ENCODE measurements around the gene SLC29A1.
"Not testable (repeated sequence)": the region's sequence is repeated elsewhere in the genome, so short reads cannot be mapped to it uniquely, and the experiment has no call there.

SLC29A1 gene

GRCh38 chr6:44224029-44224964 lies 902 bp downstream of the SLC29A1 start:
- no peak for DNase-seq

DNA sequence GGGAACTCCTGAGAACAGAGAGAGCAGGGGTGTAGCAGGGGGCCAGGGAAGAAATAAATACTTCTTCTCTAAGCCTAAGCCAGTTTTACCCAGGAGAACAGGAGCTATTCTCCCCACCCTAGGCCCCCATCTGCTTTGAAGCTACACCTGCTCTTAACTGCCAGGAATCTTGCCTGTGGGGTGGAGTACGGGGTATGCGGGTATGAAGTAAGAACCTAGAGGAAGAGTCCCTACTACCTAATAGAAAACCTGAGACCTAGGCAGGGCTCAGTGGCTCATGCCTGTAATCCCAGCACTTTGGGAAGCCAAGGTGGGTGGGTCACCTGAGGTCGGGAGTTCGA lies 1.5 kb downstream of the SLC29A1 start:
- DNase-seq = no peak

GRCh38 chr6:44225579-44226325 lies 2.4 kb downstream of the SLC29A1 start:
- DNase-seq = no peak

DNA sequence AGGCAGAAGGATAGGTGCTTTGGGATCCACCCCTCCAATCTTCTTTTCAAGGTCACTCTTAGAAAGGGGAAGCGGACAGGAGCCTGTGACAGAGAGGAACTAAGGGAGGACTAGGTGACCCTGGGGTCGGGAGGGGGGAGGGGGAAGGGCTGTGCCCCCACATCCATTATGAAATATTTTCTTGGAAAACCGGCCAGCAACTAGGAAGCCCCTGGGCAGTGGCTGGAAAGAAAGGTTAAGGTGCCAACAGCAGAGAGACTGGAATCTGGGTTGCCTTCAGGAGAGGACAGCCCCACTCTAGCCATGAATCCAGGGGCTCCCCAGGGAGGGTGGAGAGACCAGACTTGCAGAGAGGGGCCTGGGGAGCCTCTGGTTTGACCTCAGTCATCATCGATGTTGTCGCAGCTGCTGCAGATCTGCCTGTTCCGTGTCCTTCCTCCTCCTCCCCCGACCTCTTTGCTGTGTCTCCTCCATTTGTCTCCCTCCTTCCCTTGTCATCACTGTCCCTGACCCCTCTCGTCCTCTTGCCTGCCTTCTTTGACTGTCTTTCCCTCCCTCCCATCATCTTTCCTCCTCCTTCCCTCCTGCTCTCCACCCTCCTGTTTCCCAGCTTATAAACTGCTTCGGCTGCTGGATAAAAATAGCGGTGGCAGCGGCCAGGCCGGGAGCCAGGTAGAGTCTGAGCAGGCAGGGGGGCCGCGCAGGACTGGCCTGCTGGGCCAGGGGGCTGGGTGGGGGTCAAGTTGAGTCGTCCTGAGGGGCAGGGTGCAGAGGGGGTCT lies 3.2 kb downstream of the SLC29A1 start:
- DNase-seq = no peak

GRCh38 chr6:44227148-44227793 lies 3.9 kb downstream of the SLC29A1 start:
- no peak for DNase-seq

DNA sequence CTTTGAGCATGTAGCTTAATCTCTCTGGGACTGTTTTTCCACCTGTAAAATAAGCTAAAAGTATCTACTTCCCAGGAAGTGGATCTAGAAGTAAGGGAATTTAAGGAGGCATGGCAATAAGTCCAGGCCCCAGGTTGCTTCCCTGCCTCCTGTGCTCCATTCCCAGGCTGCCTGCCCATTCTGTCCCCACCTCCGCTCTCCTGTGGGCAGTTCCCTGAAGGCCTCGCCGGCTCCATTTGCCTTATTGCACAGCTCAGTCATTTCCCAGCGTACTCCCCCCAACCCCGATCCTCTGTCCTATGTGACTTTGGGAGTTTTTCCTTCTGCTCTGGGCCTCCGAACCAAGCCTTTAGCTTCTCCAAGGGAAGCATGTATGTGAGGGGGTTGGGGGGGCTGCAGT lies 4.6 kb downstream of the SLC29A1 start:
- no peak for DNase-seq

DNA sequence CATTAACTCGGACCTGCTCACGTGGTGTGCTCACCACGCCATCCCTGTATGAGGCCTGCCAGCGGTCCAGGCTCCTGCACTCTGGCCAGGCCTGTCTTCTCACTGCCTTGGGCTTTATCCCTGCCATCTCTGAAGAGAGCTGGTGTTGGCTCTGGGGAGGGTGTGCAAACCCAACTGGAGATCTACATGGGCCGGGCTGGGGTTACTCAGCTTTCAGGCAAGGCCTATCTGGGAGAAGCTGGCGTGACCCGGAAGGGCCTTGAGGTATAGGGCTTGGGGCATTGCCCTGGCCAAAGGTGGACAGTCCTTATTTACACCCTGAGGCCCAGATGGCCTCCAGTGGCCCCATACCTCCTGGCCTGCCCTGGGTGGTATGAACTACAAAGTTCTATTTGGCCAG lies 5.0 kb downstream of the SLC29A1 start:
- DNase-seq = no peak

GRCh38 chr6:44228836-44229235 lies 5.4 kb downstream of the SLC29A1 start:
- DNase-seq = no peak

DNA sequence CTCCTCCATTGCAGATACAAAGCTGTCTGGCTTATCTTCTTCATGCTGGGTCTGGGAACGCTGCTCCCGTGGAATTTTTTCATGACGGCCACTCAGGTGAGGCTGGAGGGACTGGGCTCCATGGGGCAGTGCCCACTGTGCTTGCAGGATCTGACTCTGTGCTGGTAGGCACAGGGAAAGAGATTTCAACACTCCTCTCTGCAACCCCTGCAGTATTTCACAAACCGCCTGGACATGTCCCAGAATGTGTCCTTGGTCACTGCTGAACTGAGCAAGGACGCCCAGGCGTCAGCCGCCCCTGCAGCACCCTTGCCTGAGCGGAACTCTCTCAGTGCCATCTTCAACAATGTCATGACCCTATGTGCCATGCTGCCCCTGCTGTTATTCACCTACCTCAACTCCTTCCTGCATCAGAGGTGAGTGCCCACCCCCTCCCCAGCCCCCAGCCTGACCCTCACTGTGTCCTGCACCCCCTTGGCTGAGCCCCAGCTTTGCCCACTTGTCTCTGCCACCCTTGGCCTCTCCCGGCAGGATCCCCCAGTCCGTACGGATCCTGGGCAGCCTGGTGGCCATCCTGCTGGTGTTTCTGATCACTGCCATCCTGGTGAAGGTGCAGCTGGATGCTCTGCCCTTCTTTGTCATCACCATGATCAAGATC lies 6.1 kb downstream of the SLC29A1 start:
- no peak for DNase-seq

DNA sequence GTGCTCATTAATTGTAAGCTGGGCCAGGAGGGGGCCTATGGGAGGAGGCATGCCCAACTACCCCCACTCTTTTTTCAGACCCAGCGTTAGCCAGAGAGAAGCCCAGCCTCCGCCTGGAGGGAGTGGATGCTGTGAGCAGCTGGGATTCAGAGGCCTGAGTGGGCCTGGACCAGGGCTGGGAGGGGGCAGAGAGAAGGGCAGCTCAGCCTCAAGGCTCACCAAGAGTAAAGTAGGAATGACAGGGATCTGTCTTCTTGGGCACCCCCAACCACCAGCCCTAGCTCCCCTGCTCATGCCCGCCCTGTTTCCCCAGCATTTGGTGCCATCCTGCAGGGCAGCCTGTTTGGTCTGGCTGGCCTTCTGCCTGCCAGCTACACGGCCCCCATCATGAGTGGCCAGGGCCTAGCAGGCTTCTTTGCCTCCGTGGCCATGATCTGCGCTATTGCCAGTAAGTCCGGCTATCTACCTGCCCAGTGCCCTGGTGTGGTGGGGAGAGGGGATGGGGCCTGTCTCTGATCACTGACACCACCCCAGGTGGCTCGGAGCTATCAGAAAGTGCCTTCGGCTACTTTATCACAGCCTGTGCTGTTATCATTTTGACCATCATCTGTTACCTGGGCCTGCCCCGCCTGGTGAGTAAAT lies 6.8 kb downstream of the SLC29A1 start:
- no peak for DNase-seq

GRCh38 chr6:44231426-44231825 lies 8.0 kb downstream of the SLC29A1 start:
- not testable (repeated sequence) for DNase-seq

DNA sequence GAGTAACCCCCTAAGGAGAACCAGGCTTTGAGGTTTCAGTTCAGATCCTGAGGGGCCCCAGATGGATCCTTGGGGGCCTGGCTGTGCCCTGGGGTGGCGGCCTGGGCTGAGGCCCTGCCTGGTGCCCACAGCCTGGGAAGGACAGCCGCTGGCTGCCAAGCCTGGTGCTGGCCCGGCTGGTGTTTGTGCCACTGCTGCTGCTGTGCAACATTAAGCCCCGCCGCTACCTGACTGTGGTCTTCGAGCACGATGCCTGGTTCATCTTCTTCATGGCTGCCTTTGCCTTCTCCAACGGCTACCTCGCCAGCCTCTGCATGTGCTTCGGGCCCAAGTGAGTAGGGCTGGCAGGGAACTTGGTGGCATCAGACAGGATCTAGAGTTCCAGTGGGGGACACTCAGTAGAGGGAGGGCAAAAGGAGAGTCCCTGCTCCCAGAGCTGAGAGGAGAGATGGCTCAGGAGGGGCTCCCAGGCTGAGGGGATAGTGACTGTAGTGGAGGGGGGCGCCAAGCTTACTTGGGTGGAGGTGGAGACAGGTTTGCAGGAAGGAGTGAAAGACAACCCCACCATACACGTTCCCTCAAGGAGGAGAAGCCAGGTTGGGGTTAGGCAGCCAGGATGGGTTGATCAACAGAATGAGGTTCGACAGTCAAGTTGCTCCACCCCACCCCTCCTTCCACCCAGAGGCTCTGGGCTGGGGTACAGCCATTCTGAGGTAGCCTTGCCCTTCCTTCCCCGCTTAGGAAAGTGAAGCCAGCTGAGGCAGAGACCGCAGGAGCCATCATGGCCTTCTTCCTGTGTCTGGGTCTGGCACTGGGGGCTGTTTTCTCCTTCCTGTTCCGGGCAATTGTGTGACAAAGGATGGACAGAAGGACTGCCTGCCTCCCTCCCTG lies 9.5 kb downstream of the SLC29A1 start:
- DNase-seq = no peak

- DNase-seq = no peak
Observed at GRCh38 chr6:44233567-44234100, 10.2 kb downstream of the SLC29A1 start.

DNA sequence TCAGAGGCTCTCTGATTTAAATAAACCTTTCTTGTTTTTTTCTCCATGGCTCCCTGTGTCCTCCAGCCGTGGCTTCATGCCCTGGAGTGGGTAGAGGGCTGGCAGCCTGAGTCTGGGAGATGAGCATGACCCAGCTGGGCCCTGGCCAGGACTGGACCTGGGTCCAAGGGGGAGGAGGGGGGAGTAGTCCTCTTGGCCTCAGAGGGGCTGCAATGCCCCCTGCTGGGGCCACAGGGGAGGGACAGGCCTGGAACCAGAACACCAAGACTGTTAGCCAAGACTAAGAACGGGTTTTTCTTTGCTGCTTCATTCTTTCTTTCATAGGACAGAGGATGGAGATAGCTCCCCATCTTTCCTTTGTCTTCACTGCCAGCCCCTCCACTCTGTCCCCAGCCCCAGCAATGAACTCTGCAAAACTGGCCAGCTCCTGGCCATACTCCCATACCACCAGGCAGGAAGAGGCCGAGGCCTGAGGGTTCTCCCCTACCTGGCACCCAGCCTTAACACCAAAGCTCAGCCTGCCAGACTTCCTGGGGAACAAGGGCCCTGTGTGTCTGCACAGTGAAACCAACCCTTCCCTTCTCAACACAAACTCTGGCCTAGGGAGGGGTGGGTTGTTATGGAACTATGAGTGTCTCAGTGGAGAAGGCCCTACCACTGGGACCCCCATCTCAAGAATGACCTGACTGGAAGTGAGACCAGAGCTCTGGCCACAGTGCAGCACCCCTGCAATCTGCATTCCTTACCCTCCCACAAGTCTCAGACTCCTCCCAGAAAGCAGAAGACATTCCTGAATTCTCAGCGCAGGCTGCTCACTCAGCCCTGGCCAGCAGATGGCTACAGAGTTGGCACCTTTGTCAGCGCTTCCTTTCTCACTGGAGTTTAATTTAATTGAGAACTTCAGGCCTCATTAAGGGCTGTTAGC lies 11.0 kb downstream of the SLC29A1 start:
- no peak for DNase-seq

DNA sequence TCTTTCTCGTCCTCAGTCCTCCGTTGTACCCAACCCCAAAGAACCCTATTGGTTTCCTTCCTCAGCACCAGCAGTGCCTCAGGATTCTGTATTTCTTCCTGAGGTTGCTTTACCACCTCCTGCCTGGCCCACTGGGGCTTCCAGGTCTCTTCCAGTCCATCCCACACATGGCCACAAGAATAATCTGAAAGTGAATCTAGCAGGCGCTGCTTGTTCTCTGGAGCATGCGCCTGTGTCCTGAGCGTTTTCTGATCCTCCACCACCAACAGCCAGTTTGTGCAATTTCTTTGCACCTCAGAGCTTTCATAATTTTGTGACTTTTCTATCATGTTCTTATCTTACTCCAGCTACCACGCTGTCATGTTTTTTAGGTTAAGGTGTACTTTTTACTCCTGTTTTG lies 11.9 kb downstream of the SLC29A1 start:
- no peak for DNase-seq

DNA sequence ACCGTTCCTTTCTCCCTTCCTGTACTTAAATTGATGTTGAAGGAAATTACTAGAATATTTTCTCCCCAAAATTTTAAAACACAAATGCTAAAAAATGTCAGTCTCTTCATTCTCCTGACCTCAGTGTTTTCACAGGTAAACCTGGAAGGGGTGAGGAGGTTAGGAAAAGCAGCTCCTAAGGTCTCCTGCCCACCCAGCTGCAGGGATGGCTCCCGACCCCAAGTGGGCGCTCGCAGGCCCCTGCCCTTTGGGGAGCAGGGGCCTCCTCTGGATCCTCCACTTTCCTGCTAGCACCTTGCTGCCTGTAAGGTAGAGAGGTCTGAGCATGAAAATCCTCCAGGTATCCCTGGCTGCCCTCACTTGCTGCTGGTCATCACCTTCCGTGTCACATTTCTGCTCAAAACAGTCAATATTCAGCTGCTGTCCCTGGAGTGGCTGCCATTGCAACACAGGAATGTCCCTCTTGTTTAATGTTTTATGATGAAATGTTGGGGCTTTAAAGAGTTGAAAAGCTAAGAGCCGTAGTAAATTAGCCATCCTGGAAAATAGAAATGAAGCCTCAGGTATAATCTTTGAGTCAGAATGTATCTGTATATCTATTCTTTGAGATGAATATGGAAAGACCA lies 12.6 kb downstream of the SLC29A1 start:
- no peak for DNase-seq

DNA sequence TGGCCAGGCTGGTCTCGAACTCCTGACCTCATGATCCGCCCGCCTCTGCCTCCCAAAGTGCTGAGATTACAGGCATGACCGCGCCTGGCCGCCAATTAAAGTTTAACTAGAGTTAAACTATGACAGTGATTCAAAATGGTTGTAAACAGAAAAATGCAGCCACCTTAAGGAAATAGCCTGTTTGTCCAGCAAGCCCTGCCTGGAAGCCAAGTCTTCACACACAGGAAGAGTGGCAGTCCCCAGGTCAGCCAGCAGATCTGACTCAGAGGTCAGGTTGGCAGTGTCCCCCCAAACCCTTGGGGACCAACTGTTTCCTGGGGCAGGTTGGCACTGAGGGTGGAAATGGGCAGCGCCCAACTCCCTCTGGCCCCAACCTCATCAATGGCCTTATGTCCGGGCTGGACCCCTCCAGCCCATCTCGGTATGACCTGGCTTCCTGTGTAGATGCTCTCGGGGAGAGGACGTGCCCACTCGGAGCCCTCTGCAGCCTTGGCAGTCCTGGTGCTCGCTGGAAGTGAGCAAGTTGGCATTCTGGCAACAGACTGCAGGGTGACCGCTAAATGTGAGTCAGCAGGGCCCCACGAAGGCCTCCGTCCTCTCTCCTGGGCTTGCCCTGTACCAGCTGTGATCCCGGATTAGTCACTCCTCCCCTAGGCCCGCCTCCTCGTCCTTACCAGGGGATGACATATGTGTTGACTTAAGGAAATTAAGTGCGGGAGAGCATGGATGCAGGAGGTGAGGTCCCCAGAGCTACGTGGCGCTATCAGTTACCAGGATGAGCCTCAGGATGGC lies 13.8 kb downstream of the SLC29A1 start:
- DNase-seq = peak; percentile 86

Data from activated CD4-positive, alpha-beta T cell treated with anti-CD3 and anti-CD28 coated beads, Interleukin-2, Interleukin-6, amounts not matched to agents 100 ng/mL and 50 ng/mL, durations not matched to agents 16 hours and 8 hours (primary cell).